ENCODE results near the gene CAPSL. TPM values are rescaled to one million over a fixed set of nuclear protein-coding genes. Genes with fewer than 3 reads are reported as not detected.

CAPSL gene
- total RNA-seq, 4 donors from 2014 or later, result not detected

DNA sequence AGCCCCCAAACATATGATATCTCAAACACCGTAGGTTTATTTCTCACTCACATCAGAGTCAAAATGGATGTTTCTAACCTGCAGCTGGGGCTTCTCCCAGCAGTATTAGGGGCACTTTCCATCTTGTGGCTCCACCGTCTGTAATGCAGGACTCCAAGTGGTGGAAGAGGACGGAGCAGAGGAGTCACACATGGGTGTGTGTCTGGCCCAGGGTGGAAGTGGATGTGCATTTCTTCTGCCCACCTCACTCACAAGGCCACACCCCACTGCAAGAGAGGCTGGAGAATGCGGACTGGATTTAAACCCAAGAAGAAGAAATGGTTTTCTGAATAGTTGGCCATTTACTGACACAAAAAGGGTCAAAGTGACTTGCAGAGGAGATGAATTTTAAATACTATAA is 67.8 kb downstream of the CAPSL start:
- no peak for TF ChIP-seq CTCF (IDR thresholded peaks at IDR 0.05; ENCODE audit: low read depth)

- no peak for TF ChIP-seq CTCF (IDR thresholded peaks at IDR 0.05; ENCODE audit: low read depth)
These were observed 68.6 kb downstream of the CAPSL start for GRCh38 chr5:35869685-35870277.

DNA sequence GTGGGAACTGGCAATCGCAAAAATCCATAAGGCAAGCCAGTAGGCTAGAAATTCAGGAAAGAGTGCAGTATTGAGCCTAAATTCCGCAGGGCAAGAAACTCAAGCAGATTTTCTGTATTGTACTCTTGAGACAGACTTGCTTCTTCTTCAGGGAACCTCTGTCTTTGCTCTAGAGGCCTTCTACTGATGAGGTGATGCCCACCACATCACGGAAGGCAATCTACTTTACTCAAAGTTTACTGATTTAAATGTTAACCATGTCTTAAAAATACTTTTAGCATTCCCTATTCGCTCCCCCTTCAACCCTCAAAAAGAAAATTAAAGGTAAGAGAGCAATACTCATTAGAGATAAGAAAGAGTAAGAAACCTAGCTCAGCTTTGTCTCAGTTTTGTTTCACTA is 70.4 kb downstream of the CAPSL start:
- no peak for TF ChIP-seq CTCF (IDR thresholded peaks at IDR 0.05; ENCODE audit: low read depth)

DNA sequence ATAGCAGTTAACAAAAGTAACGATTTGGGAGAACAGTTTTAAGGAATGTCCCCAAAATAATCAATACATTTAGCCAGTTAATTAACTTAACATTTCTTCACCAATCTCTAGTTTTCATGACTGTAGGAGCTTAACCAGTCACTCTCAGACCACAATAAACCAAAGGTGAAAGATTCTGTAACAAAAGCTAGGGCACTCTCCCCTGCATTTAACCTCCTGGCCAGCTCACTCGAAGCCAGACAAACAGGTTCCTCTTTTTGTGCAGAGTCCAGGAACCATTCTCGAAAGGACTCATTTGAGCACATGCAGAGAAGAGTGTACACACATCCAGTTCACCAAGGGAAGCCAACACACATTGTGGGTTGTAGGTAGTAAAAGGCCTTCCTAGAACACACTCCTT is 75.3 kb downstream of the CAPSL start:
- no peak for TF ChIP-seq CTCF (IDR thresholded peaks at IDR 0.05; ENCODE audit: low read depth)

DNA sequence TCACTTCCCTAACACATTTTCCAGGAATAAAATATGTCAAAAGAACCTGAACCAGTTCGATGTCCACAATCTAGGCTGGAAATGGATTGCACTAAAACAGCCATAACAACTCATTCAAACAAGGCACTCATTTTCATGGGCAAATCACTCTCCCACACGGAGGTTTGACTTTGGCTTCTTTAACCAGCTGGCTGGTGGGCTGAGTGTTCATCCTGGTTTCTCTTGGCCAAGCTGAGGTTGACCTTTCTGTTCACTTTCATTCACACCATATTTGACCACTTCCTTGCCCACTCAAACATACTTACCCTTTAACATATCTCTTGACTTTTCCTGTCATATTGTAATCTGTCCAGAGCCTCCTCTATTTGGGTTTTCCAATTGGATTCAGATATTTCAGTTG is 76.3 kb downstream of the CAPSL start:
- no peak for TF ChIP-seq CTCF (IDR thresholded peaks at IDR 0.05; ENCODE audit: low read depth)

DNA sequence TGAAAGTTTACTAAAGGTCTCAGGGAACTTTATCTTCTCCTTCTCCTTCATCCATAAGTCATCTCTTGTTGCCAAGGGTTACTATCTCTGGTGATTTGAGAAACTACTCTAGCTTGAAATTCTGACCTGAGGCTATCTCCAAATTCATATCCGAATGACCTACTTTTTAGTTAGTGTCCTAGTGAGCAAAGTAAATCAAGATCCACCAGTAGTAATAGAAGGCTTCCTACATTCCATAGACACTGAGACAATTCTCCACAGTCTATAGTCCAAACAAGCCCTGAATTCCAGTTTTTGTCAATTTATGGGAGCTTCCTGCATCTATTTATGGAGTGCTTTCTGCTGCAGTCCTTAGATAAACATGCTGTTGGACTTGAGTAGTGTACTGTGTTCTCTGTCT is 76.7 kb downstream of the CAPSL start:
- TF ChIP-seq CTCF (IDR thresholded peaks at IDR 0.05; ENCODE audit: low read depth), result no peak

- no peak for TF ChIP-seq CTCF (IDR thresholded peaks at IDR 0.05; ENCODE audit: low read depth)
These were observed 77.7 kb downstream of the CAPSL start for GRCh38 chr5:35860686-35861085.

Measured in subcutaneous adipose tissue (tissue), 4 donors.